ENCODE results near the gene BLMH. TPM values are rescaled to one million over a fixed set of nuclear protein-coding genes. Genes with fewer than 3 reads are reported as not detected.

BLMH gene
- total RNA-seq, 1 experiment from 2014 or later: 20.7 TPM

DNA sequence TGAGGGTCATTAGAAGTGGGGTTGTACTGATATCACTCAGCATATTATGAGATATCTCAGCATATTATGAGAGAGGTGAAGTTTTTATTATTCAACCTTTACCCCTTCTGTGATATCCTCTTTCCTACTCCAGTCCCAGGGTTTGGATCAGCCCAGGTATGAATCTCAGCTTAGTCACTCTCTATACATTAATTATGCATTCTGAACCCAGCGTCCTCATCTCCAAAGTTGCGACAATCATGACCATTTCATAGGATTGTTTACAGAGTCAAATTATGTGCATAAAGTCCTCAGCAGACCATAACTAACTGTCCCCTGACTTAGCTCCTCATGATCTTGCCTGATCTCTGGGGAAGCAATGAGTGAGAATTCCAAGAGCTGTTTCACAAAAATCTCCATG, 20.5 kb upstream of the BLMH start:
- Histone ChIP-seq H3K4me2 (peak overlapping the region; percentile 30), H3K36me3 (ENCODE audit: low read depth) (no peaks in the 10 kb centered on the region), H3K27me3 (ENCODE audit: insufficient read depth, low read depth) (no peaks in the 10 kb centered on the region), H4K20me1 (ENCODE audit: insufficient read depth) (no peaks in the 10 kb centered on the region), H3K9me2 (ENCODE audit: insufficient read depth) (no peaks in the 10 kb centered on the region), H3K4me3 (no peak overlapping the region), H2AFZ (no peak overlapping the region), H3K27ac (peak overlapping the region; percentile 38), H3F3A (ENCODE audit: insufficient read depth, low read depth) (0 out of 2 replicates have a peak, but pooled peaks cover 11% of the 10 kb centered on the region), H3K4me1 (replicated peaks; ENCODE audit: insufficient read depth) (peaks cover 14% of the 10 kb centered on the region), H3K9me3 (ENCODE audit: insufficient read depth, low read depth) (no peaks in the 10 kb centered on the region), H3K79me2 (ENCODE audit: low read depth) (no peaks in the 10 kb centered on the region)
- TF ChIP-seq, protein P1, sequence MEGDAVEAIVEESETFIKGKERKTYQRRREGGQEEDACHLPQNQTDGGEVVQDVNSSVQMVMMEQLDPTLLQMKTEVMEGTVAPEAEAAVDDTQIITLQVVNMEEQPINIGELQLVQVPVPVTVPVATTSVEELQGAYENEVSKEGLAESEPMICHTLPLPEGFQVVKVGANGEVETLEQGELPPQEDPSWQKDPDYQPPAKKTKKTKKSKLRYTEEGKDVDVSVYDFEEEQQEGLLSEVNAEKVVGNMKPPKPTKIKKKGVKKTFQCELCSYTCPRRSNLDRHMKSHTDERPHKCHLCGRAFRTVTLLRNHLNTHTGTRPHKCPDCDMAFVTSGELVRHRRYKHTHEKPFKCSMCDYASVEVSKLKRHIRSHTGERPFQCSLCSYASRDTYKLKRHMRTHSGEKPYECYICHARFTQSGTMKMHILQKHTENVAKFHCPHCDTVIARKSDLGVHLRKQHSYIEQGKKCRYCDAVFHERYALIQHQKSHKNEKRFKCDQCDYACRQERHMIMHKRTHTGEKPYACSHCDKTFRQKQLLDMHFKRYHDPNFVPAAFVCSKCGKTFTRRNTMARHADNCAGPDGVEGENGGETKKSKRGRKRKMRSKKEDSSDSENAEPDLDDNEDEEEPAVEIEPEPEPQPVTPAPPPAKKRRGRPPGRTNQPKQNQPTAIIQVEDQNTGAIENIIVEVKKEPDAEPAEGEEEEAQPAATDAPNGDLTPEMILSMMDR (conservative IDR thresholded peaks at IDR 0.05): no peak
- no peak for TF ChIP-seq EZH2 (IDR thresholded peaks at IDR 0.05; ENCODE audit: low read depth)
- ChIA-PET POLR2A (ENCODE audit: unreplicated experiment) (no interaction called here), CTCF (no interaction called here)
- peak in 1 of 2 experiments; percentile 81 for DNase-seq
- BruUV-seq (replicated peaks): no TSS peak
- intact Hi-C loops (cut with micrococcal nuclease; ENCODE audit: unreplicated experiment): no loop called here

DNA sequence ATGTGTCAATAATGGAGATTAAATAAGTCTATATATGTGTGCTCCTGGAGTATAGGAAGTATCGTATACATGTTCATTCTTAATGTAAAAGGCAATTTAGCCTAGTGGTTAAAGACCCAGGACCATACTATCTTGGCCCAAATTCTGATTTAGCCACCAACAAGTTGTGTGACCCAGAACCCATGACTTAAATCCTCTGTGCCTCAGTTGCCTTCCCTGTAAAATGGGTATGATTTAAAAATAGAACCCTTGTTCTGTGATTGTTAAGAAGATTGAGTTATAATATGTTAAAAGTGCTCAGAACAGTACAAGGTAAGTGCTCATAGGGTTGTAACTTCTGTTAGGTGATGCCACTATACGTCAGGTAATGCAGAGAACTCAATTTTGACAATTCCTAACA, 18.8 kb upstream of the BLMH start:
- Histone ChIP-seq H4K20me1 (ENCODE audit: insufficient read depth) (no peaks in the 10 kb centered on the region), H3K4me2 (no peak overlapping the region), H3K4me3 (no peak overlapping the region), H3K4me1 (replicated peaks; ENCODE audit: insufficient read depth) (peaks cover 14% of the 10 kb centered on the region), H3K27ac (no peak overlapping the region), H2AFZ (no peak overlapping the region), H3K79me2 (ENCODE audit: low read depth) (no peaks in the 10 kb centered on the region), H3K36me3 (ENCODE audit: low read depth) (no peaks in the 10 kb centered on the region), H3K27me3 (ENCODE audit: insufficient read depth, low read depth) (no peaks in the 10 kb centered on the region), H3F3A (ENCODE audit: insufficient read depth, low read depth) (0 out of 2 replicates have a peak, but pooled peaks cover 11% of the 10 kb centered on the region), H3K9me3 (ENCODE audit: insufficient read depth, low read depth) (no peaks in the 10 kb centered on the region), H3K9me2 (ENCODE audit: insufficient read depth) (no peaks in the 10 kb centered on the region)
- POLR2A ChIA-PET (ENCODE audit: unreplicated experiment): no interaction called here
- CTCF ChIA-PET: no interaction called here
- DNase-seq: no peak
- BruUV-seq (replicated peaks): no TSS peak
- intact Hi-C loops (cut with micrococcal nuclease; ENCODE audit: unreplicated experiment): no loop called here
- TF ChIP-seq, protein P1 (conservative IDR thresholded peaks at IDR 0.05): no peak
- TF ChIP-seq EZH2 (IDR thresholded peaks at IDR 0.05; ENCODE audit: low read depth): no peak

DNA sequence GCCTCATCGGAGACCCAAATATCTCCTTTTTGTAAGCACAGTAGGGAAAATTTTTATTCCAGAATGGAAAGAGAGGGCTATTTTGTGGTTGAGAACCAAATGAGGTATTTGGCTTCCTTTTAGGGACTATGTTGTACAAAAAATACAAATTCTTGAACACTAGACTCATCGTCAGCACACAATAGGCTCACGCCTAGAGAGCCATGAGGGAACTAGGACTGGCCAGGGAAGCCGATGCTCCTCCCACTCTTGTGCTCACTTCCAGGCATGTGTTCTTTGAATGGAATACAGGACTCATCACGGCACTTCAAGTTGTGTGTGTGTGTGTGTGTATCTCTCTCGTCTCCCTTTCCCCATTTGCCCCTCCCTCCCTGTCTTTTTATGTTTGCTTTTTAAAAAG, 17.8 kb upstream of the BLMH start:
- no peak for DNase-seq
- H3K79me2 ChIP-seq (ENCODE audit: low read depth): no peaks in the 10 kb centered on the region
- H3K9me3 ChIP-seq (ENCODE audit: insufficient read depth, low read depth): no peaks in the 10 kb centered on the region
- intact Hi-C loops (cut with micrococcal nuclease; ENCODE audit: unreplicated experiment): no loop called here
- no peak overlapping the region for H2AFZ ChIP-seq
- H3K27me3 ChIP-seq (ENCODE audit: insufficient read depth, low read depth): no peaks in the 10 kb centered on the region
- H3K4me2 ChIP-seq: no peak overlapping the region
- no peak overlapping the region for H3K27ac ChIP-seq
- TF ChIP-seq EZH2 (IDR thresholded peaks at IDR 0.05; ENCODE audit: low read depth): no peak
- TF ChIP-seq, protein P1 (conservative IDR thresholded peaks at IDR 0.05): no peak
- POLR2A ChIA-PET (ENCODE audit: unreplicated experiment): interaction anchor here (0.6 kb wide), 1 partner anchor 173 kb away, joined by 5 read pairs; no protein-coding TSS in a partner anchor
- no peak overlapping the region for H3K4me3 ChIP-seq
- CTCF ChIA-PET: no interaction called here
- H3F3A ChIP-seq (ENCODE audit: insufficient read depth, low read depth): 0 out of 2 replicates have a peak, but pooled peaks cover 11% of the 10 kb centered on the region
- peaks cover 14% of the 10 kb centered on the region for H3K4me1 ChIP-seq (replicated peaks; ENCODE audit: insufficient read depth)
- no peaks in the 10 kb centered on the region for H4K20me1 ChIP-seq (ENCODE audit: insufficient read depth)
- BruUV-seq (replicated peaks): no TSS peak
- no peaks in the 10 kb centered on the region for H3K36me3 ChIP-seq (ENCODE audit: low read depth)
- H3K9me2 ChIP-seq (ENCODE audit: insufficient read depth): no peaks in the 10 kb centered on the region

All from PC-9 (cell line).